ENCODE data around the gene MVB12B.

Gene MVB12B

GRCh38 chr9:126435626-126436025, 109.0 kb downstream of the MVB12B start:
- no peak for DNase-seq

GRCh38 chr9:126436545-126437267, 110.1 kb downstream of the MVB12B start:
- DNase-seq: no peak

- DNase-seq: no peak
These were observed 110.6 kb downstream of the MVB12B start for GRCh38 chr9:126437268-126437666.

GRCh38 chr9:126437701-126438100, 111.1 kb downstream of the MVB12B start:
- no peak for DNase-seq

GRCh38 chr9:126438741-126439401, 112.2 kb downstream of the MVB12B start:
- peak; percentile 71 for DNase-seq

- DNase-seq: no peak
These were observed 112.8 kb downstream of the MVB12B start for GRCh38 chr9:126439402-126439765.

GRCh38 chr9:126439883-126440653, 113.4 kb downstream of the MVB12B start:
- DNase-seq: peak; percentile 65

- DNase-seq: peak; percentile 33
These were observed 114.3 kb downstream of the MVB12B start for GRCh38 chr9:126440940-126441339.

- no peak for DNase-seq
These were observed 116.0 kb downstream of the MVB12B start for GRCh38 chr9:126442636-126443035.

- no peak for DNase-seq
These were observed 116.5 kb downstream of the MVB12B start for GRCh38 chr9:126443144-126443543.

- no peak for DNase-seq
These were observed 121.5 kb downstream of the MVB12B start for GRCh38 chr9:126448136-126448535.

GRCh38 chr9:126448865-126449577, 122.4 kb downstream of the MVB12B start:
- no peak for DNase-seq

- DNase-seq: peak; percentile 24
These were observed 123.4 kb downstream of the MVB12B start for GRCh38 chr9:126449725-126450667.

GRCh38 chr9:126450668-126451205, 124.1 kb downstream of the MVB12B start:
- no peak for DNase-seq

- DNase-seq: no peak
These were observed 124.8 kb downstream of the MVB12B start for GRCh38 chr9:126451316-126451885.

GRCh38 chr9:126452106-126452505, 125.5 kb downstream of the MVB12B start:
- no peak for DNase-seq

GRCh38 chr9:126453156-126453963, 126.7 kb downstream of the MVB12B start:
- DNase-seq: no peak

- no peak for DNase-seq
These were observed 127.6 kb downstream of the MVB12B start for GRCh38 chr9:126454215-126454614.

- no peak for DNase-seq
These were observed 128.2 kb downstream of the MVB12B start for GRCh38 chr9:126454795-126455194.

- no peak for DNase-seq
These were observed 130.0 kb downstream of the MVB12B start for GRCh38 chr9:126456441-126457174.

Data from NCI-H2171 treated with DMSO at 0.1 percent for 48 hours (cell line).